GM19467 (cell line): ENCODE results near the gene ZFYVE19.
"Not testable (repeated sequence)": the region's sequence is repeated elsewhere in the genome, so short reads cannot be mapped to it uniquely, and the experiment has no call there.

Experiments
- ATAC-seq: cut with Tn5 transposase; IDR thresholded peaks from one replicate; pipeline ENCODE4 v1.9.1; 2021; ENCODE audit warnings: mild to moderate bottlenecking, moderate library complexity; ENCODE audit not compliant: unreplicated experiment

ZFYVE19 gene

GRCh38 chr15:40845511-40846284, 38.8 kb downstream of the ZFYVE19 start:
- no peak for ATAC-seq

- no peak for ATAC-seq
These were observed 39.9 kb downstream of the ZFYVE19 start for GRCh38 chr15:40846841-40847222.

- no peak for ATAC-seq
These were observed 40.5 kb downstream of the ZFYVE19 start for GRCh38 chr15:40847223-40847961.

- no peak for ATAC-seq
These were observed 43.8 kb downstream of the ZFYVE19 start for GRCh38 chr15:40850576-40851112.

GRCh38 chr15:40852529-40852928, 45.6 kb downstream of the ZFYVE19 start:
- no peak for ATAC-seq

GRCh38 chr15:40853241-40853890, 46.5 kb downstream of the ZFYVE19 start:
- no peak for ATAC-seq

GRCh38 chr15:40854161-40854560, 47.3 kb downstream of the ZFYVE19 start:
- no peak for ATAC-seq

- no peak for ATAC-seq
These were observed 48.9 kb downstream of the ZFYVE19 start for GRCh38 chr15:40855706-40856234.

GRCh38 chr15:40856746-40857145, 49.9 kb downstream of the ZFYVE19 start:
- no peak for ATAC-seq

GRCh38 chr15:40857601-40858341, 50.9 kb downstream of the ZFYVE19 start:
- ATAC-seq = no peak

GRCh38 chr15:40858706-40859105, 51.8 kb downstream of the ZFYVE19 start:
- ATAC-seq = no peak

GRCh38 chr15:40859206-40859851, 52.4 kb downstream of the ZFYVE19 start:
- ATAC-seq = no peak

- not testable (repeated sequence) for ATAC-seq
These were observed 54.3 kb downstream of the ZFYVE19 start for GRCh38 chr15:40861147-40861546.

GRCh38 chr15:40863660-40864270, 56.9 kb downstream of the ZFYVE19 start:
- no peak for ATAC-seq
